Activated naive CD8-positive, alpha-beta T cell treated with anti-CD3 and anti-CD28 coated beads, Interleukin-2, amount 10 ng/mL, durations not matched to agents 7 days and 5 days (primary cell): ENCODE results near the gene RGS3. TPM values are rescaled to one million over a fixed set of nuclear protein-coding genes. Genes with fewer than 3 reads are reported as not detected.

Experiments used
- ATAC-seq: fragments of 150-1000 bp; cut with Tn5 transposase; one replicate; pipeline ENCODE4 v1.10.0; 2021; ENCODE audit warnings: low read depth, moderate library complexity
- POLR2A ChIA-PET: fragments of 350-600 bp; sonication (Branson Sonifier 250); formaldehyde crosslinking; loops from one replicate; lab custom pipeline; 2021; ENCODE audit warnings: antibody characterized with exemption; lab: Charles Lee
- DNase-seq: peaks from one replicate; pipeline ENCODE4 v3.0.0; 2021
- H3K27ac Mint-ChIP-seq: one replicate; pipeline ENCODE4 v1.8.0; 2022; ENCODE audit warnings: mild to moderate bottlenecking, mixed read lengths
- H3K27me3 Mint-ChIP-seq: one replicate; pipeline ENCODE4 v1.8.0; 2022; ENCODE audit warnings: mild to moderate bottlenecking, moderate library complexity, mixed read lengths
- H3K36me3 Mint-ChIP-seq: one replicate; pipeline ENCODE4 v1.8.0; 2021; ENCODE audit warnings: mild to moderate bottlenecking, mixed read lengths
- H3K4me1 Mint-ChIP-seq: one replicate; pipeline ENCODE4 v1.8.0; 2021; ENCODE audit warnings: mixed read lengths
- H3K4me3 Mint-ChIP-seq: one replicate; pipeline ENCODE4 v1.8.0; 2022; ENCODE audit warnings: mild to moderate bottlenecking, moderate library complexity, mixed read lengths
- H3K9me3 Mint-ChIP-seq: one replicate; pipeline ENCODE4 v1.8.0; 2021; ENCODE audit warnings: mixed read lengths
- total RNA-seq, 2 experiments: library from RNA; stranded (reverse); gene quantifications; one replicate each; pipeline ENCODE4 v1.2.3, GENCODE V29; 2021

Gene RGS3
- total RNA-seq, 2 experiments from 2014 or later, result 63.2 to 65.5 TPM

GRCh38 chr9:113524468-113524867 lies 60.9 kb downstream of the RGS3 start:
- Mint-ChIP-seq H3K4me3 (peak overlapping the region; percentile 73), H3K27me3 (no peaks in the 10 kb centered on the region), H3K27ac (peak overlapping the region; percentile 62), H3K9me3 (no peaks in the 10 kb centered on the region), H3K4me1 (peaks cover 59% of the 10 kb centered on the region), H3K36me3 (peaks cover 33% of the 10 kb centered on the region)
- ATAC-seq (no peak), DNase-seq (no peak)
- POLR2A ChIA-PET, result interaction anchor here (0.9 to 2.3 kb wide), 6 partner anchors 9 to 57 kb away, joined by 3 to 8 read pairs (median 4); no protein-coding TSS in a partner anchor

DNA sequence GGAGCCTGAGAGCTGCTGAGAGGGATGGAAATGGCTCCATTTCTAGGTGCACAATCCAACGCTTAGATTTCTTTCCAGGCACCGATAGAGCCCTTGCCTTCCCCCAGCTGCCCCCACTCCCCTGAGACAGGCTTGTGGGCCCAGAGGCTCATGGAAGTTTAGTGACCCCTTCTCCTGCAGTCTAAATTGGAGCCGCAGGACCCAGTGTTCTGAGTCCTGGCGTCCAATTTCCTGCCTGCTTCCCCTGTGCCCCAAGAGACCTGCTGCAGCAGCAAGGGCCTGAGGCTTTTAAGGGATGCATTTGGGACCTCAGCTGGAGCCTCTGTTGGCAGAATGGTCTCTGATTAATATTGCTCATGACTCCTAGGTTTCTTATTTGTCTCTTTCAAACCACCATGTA lies 61.7 kb downstream of the RGS3 start:
- no peak for ATAC-seq
- Mint-ChIP-seq H3K27me3 (no peaks in the 10 kb centered on the region), H3K4me3 (no peak overlapping the region), H3K36me3 (peaks cover 34% of the 10 kb centered on the region), H3K4me1 (peaks cover 52% of the 10 kb centered on the region), H3K27ac (peak overlapping the region; percentile 62), H3K9me3 (no peaks in the 10 kb centered on the region)
- no peak for DNase-seq
- POLR2A ChIA-PET, result interaction anchor here (0.9 to 2.3 kb wide), 3 partner anchors 12 to 57 kb away, joined by 4 to 8 read pairs (median 4); no protein-coding TSS in a partner anchor

GRCh38 chr9:113525831-113526230 lies 62.3 kb downstream of the RGS3 start:
- DNase-seq, result no peak
- no peaks in the 10 kb centered on the region for H3K27me3 Mint-ChIP-seq
- peak overlapping the region; percentile 62 for H3K27ac Mint-ChIP-seq
- peak overlapping the region; percentile 23 for H3K4me3 Mint-ChIP-seq
- POLR2A ChIA-PET, result no interaction called here
- ATAC-seq, result no peak
- peaks cover 35% of the 10 kb centered on the region for H3K36me3 Mint-ChIP-seq
- peaks cover 50% of the 10 kb centered on the region for H3K4me1 Mint-ChIP-seq
- H3K9me3 Mint-ChIP-seq, result no peaks in the 10 kb centered on the region

DNA sequence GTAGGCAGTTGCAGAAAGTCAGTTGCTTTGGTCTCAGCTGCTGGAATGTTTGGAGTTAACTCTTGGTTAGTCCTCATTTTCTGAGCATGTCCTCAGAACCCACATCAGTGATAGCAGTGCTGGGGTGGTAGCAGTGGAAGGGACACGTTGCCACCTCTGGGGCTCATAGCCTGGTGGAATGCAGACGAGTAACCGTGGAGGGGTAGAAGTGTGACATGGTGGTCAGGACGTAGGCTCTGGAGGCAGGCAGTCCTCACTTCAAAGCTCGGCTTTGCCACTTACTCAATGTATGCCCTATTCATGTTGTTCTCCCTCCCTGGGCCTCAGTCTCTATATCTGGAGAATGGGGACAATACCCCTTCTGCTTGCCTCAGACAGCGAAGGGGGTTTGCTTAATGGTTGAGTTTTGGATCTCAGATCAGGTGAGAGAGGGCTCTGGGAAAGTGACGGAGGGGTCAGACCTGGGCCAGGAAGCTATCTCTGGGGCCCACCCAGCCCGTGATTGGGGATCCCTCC lies 62.8 kb downstream of the RGS3 start:
- DNase-seq (no peak), ATAC-seq (no peak)
- POLR2A ChIA-PET, result no interaction called here
- Mint-ChIP-seq H3K27me3 (no peaks in the 10 kb centered on the region), H3K27ac (no peak overlapping the region), H3K36me3 (peaks cover 38% of the 10 kb centered on the region), H3K4me3 (peak overlapping the region; percentile 23), H3K4me1 (peaks cover 47% of the 10 kb centered on the region), H3K9me3 (no peaks in the 10 kb centered on the region)

DNA sequence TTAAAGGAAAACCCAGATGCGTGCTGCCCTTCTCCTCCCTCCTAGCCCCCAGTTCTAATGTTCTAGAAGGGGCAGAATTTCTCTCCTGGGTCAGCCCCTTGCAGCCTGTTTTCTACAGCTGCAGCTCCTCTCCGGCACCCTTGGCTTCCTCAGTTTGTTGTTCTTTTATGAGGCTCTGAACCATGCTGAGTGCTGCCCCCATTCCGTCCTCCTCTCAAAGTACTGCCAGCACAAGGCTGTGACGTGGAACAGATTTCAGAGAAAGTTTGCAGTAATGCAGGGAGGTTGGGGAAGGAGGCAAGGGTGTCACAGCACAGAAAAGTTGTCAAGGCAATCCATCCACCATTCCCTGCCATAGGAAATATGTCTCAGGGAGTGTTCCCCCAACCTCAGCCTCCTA lies 63.3 kb downstream of the RGS3 start:
- Mint-ChIP-seq H3K36me3 (peaks cover 41% of the 10 kb centered on the region), H3K27me3 (no peaks in the 10 kb centered on the region), H3K4me1 (peaks cover 45% of the 10 kb centered on the region), H3K4me3 (no peak overlapping the region), H3K9me3 (no peaks in the 10 kb centered on the region), H3K27ac (peak overlapping the region; percentile 3)
- POLR2A ChIA-PET, result no interaction called here
- no peak for DNase-seq
- ATAC-seq, result no peak

- Mint-ChIP-seq H3K9me3 (no peaks in the 10 kb centered on the region), H3K4me1 (peaks cover 33% of the 10 kb centered on the region), H3K4me3 (no peak overlapping the region), H3K27me3 (no peaks in the 10 kb centered on the region), H3K36me3 (peaks cover 39% of the 10 kb centered on the region), H3K27ac (no peak overlapping the region)
- no peak for ATAC-seq
- POLR2A ChIA-PET, result no interaction called here
- no peak for DNase-seq
These were observed 64.6 kb downstream of the RGS3 start for GRCh38 chr9:113528088-113528487.

- DNase-seq (no peak), ATAC-seq (no peak)
- Mint-ChIP-seq H3K27me3 (no peaks in the 10 kb centered on the region), H3K4me1 (peaks cover 26% of the 10 kb centered on the region), H3K36me3 (peaks cover 41% of the 10 kb centered on the region), H3K27ac (no peak overlapping the region), H3K9me3 (no peaks in the 10 kb centered on the region), H3K4me3 (no peak overlapping the region)
- POLR2A ChIA-PET, result no interaction called here
These were observed 65.3 kb downstream of the RGS3 start for GRCh38 chr9:113528811-113529210.

- Mint-ChIP-seq H3K27me3 (no peaks in the 10 kb centered on the region), H3K9me3 (no peaks in the 10 kb centered on the region), H3K4me3 (no peak overlapping the region), H3K4me1 (peaks cover 23% of the 10 kb centered on the region), H3K36me3 (peaks cover 37% of the 10 kb centered on the region), H3K27ac (no peak overlapping the region)
- DNase-seq (no peak), ATAC-seq (no peak)
- POLR2A ChIA-PET, result no interaction called here
These were observed 65.9 kb downstream of the RGS3 start for GRCh38 chr9:113529336-113530009.

DNA sequence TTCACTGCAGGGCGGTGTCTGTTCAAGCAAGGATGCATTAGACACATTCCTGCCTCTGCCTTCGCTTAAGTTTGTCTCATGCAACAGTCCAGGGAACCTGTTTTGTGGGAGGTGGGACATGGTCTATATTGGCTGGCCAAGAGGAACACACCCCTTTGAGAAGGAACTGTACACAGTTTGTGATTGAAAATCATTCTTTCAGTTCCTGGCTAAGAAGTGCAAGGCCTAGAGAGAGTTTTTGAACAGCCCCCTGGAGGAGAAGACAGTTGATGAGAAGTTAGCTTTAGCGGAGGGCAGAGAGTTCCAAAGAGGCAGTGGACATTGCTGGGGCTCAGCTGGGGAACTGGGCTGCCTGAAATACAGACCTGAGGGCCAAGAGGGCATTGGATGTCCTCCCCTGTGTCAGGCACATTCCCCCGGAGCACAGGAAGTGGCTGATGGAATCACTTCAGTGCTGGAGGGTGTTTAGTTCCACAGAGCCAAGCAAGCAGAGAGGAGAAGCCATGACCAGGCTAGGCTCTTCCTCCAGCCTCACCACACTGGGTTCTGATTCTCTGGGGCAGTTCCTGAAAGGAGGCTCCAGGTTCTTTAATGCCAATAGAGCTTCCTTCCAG lies 66.6 kb downstream of the RGS3 start:
- Mint-ChIP-seq H3K27me3 (no peaks in the 10 kb centered on the region), H3K36me3 (peaks cover 36% of the 10 kb centered on the region), H3K4me1 (peaks cover 18% of the 10 kb centered on the region), H3K27ac (no peak overlapping the region), H3K9me3 (no peaks in the 10 kb centered on the region), H3K4me3 (no peak overlapping the region)
- ATAC-seq, result no peak
- POLR2A ChIA-PET, result no interaction called here
- peak; percentile 4 for DNase-seq

DNA sequence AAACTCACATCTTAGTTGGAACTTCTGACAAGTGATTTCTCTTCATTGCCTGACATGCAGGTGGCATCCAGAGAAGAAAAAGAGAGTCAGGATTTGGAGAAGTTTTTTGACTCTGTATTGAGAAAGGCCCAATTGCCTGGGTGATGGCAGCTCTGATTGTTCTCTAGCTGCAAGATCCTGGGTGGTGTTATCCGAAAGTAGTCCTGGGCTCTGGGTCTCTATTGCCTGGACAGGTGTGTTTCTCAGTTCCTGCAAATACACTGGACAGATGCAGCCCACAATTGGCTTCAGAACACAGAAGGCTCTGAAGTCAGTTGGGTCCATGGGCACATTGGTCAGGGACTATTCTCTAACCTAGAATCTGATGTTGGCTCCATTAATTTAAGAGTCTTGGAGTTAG lies 67.4 kb downstream of the RGS3 start:
- Mint-ChIP-seq H3K27ac (no peak overlapping the region), H3K36me3 (peaks cover 35% of the 10 kb centered on the region)

DNA sequence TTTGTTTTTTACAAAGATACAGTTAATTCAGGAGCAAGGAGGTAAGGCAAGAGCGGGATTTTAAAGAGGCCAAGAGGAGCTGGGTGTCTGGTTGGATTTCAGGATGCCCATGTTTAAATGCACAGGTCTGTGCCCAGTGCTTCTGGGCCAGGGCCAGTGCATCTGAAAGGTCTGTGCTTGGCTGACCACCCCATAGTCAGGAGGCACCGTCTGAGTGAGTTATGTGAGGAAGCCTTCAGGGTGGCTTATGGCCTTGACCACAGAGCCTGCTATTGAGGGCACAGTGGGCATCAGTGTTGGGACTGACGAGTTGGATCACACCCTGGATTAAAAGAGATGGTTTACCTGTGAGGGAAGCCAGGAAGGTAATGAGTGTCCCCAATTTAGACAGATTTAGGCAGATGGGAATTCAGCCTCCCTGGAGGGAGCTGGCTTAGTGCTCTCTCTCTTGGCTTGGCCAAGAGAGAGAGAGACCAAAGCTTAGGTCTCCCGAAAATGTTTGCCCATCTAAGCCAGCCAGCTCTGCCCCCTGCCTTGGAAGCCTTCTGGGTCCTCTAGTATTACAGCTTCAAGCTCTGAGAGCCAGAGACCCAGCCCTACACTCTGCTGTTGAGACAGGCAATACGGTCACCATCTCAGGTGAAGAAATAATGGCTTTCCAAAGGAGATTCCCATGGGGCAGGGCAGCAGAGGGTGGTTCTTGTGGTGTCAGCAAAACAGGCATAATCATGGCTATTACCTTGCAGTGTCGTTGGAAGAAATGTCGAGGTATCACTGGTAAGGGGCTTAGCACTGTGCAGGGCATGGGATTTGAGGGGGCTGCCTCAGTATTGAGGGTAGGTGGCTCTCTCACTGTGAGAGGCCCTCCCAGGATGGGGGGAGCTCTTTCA lies 68.6 kb downstream of the RGS3 start:
- ATAC-seq (no peak), DNase-seq (no peak)
- Mint-ChIP-seq H3K36me3 (peaks cover 34% of the 10 kb centered on the region), H3K4me1 (peaks cover 11% of the 10 kb centered on the region), H3K27ac (no peak overlapping the region), H3K4me3 (no peak overlapping the region), H3K27me3 (no peaks in the 10 kb centered on the region), H3K9me3 (no peaks in the 10 kb centered on the region)
- POLR2A ChIA-PET, result interaction anchor here (1.0 to 1.2 kb wide), 2 partner anchors 46 to 47 kb away, joined by 3 to 4 read pairs; no protein-coding TSS in a partner anchor

More for the DNA sequence above, 67.4 kb downstream of the RGS3 start:
- Mint-ChIP-seq H3K9me3 (no peaks in the 10 kb centered on the region), H3K4me1 (peaks cover 11% of the 10 kb centered on the region), H3K27me3 (no peaks in the 10 kb centered on the region), H3K4me3 (no peak overlapping the region)
- DNase-seq (no peak), ATAC-seq (no peak)
- POLR2A ChIA-PET, result no interaction called here

GRCh38 chr9:113532809-113533190 lies 69.3 kb downstream of the RGS3 start:
- POLR2A ChIA-PET, result interaction anchor here (0.7 to 1.9 kb wide), 5 partner anchors 9 to 257 kb away, joined by 3 to 5 read pairs (median 3); partner anchors contain the start of genes CDC26 and PRPF4
- ATAC-seq (no peak), DNase-seq (peak; percentile 4)
- peak overlapping the region; percentile 21 for H3K27ac Mint-ChIP-seq
- H3K27me3 Mint-ChIP-seq, result no peaks in the 10 kb centered on the region
- no peaks in the 10 kb centered on the region for H3K9me3 Mint-ChIP-seq
- peaks cover 10% of the 10 kb centered on the region for H3K4me1 Mint-ChIP-seq
- H3K36me3 Mint-ChIP-seq, result peaks cover 34% of the 10 kb centered on the region
- H3K4me3 Mint-ChIP-seq, result no peak overlapping the region
